ENCODE data around the gene FUBP1. TPM values are rescaled to one million over a fixed set of nuclear protein-coding genes. Genes with fewer than 3 reads are reported as not detected.
"Not testable (repeated sequence)": the region's sequence is repeated elsewhere in the genome, so short reads cannot be mapped to it uniquely, and the experiment has no call there.

Gene FUBP1
- polyA plus RNA-seq, 3 donors: 16.5 to 47.3 (median 16.5) TPM

GRCh38 chr1:78003882-78004718 lies 25.2 kb upstream of the FUBP1 start:
- H3K4me1 Mint-ChIP-seq: peaks cover 14% of the 10 kb centered on the region
- no CpG with 5 or more reads among the region's 8 CpGs for WGBS (ENCODE audit: insufficient coverage)
- no peaks in the 10 kb centered on the region for H3K9me3 ChIP-seq (replicated peaks in 1 of 2; ENCODE audit: control insufficient read depth in 1 of 2, insufficient read depth in 1 of 2, low read length in 2 of 2)

GRCh38 chr1:78003070-78003746 lies 24.3 kb upstream of the FUBP1 start:
- DNase-seq: peak in 2 of 3 donors; percentile 15 to 37
- H3K4me1 Mint-ChIP-seq: peaks cover 14% of the 10 kb centered on the region
- Histone ChIP-seq H2AFZ (ENCODE audit: insufficient read depth, low read depth, low read length, poor library complexity, severe bottlenecking) (peak overlapping the region; percentile 29), H3K27me3 (ENCODE audit: control insufficient read depth in 2 of 2, insufficient read depth in 2 of 2, low read length in 2 of 2) (no peaks in the 10 kb centered on the region), H3K79me2 (ENCODE audit: insufficient read depth, low read length) (peaks cover 10% of the 10 kb centered on the region), H3K4me3 (replicated peaks in 1 of 3; ENCODE audit: low read depth in 2 of 3, low read length in 3 of 3) (peak overlapping the region in 1 of 3 experiments; percentile 83), H3K9ac (ENCODE audit: insufficient read depth, low read length, poor library complexity, severe bottlenecking) (no peak overlapping the region), H4K20me1 (ENCODE audit: insufficient read depth, low read length) (no peaks in the 10 kb centered on the region), H3K4me2 (replicated peaks; ENCODE audit: extremely low read depth, low read length, poor library complexity, severe bottlenecking) (peak overlapping the region; percentile 83), H3K27ac (ENCODE audit: low read depth in 1 of 2, low read length in 2 of 2) (peak overlapping the region in 1 of 2 donors; percentile 95), H3K4me1 (ENCODE audit: control insufficient read depth in 1 of 2, insufficient read depth in 2 of 2, low read length in 2 of 2) (peaks cover 2 to 25% of the 10 kb centered on the region in 2 donors), H3K36me3 (replicated peaks in 1 of 2; ENCODE audit: control insufficient read depth in 1 of 2, insufficient read depth in 2 of 2, low read length in 2 of 2) (no peaks in the 10 kb centered on the region), H3K9me3 (replicated peaks in 1 of 2; ENCODE audit: control insufficient read depth in 1 of 2, insufficient read depth in 1 of 2, low read length in 2 of 2) (no peaks in the 10 kb centered on the region)
- peak overlapping the region; percentile 50 to 69 for H3K4me3 Mint-ChIP-seq
- peaks cover 0 to 1% (median 0%) of the 10 kb centered on the region in 3 donors for H3K27me3 Mint-ChIP-seq (ENCODE audit: low read depth in 3 of 3)
- no peaks in the 10 kb centered on the region for H3K9me3 Mint-ChIP-seq
- TF ChIP-seq, protein P1, sequence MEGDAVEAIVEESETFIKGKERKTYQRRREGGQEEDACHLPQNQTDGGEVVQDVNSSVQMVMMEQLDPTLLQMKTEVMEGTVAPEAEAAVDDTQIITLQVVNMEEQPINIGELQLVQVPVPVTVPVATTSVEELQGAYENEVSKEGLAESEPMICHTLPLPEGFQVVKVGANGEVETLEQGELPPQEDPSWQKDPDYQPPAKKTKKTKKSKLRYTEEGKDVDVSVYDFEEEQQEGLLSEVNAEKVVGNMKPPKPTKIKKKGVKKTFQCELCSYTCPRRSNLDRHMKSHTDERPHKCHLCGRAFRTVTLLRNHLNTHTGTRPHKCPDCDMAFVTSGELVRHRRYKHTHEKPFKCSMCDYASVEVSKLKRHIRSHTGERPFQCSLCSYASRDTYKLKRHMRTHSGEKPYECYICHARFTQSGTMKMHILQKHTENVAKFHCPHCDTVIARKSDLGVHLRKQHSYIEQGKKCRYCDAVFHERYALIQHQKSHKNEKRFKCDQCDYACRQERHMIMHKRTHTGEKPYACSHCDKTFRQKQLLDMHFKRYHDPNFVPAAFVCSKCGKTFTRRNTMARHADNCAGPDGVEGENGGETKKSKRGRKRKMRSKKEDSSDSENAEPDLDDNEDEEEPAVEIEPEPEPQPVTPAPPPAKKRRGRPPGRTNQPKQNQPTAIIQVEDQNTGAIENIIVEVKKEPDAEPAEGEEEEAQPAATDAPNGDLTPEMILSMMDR (IDR thresholded peaks at IDR 0.05): no peak
- peak overlapping the region in 5 of 7 donors; percentile 16 to 67 (median 38) for H3K27ac Mint-ChIP-seq
- no CpG with 5 or more reads among the region's 3 CpGs for WGBS (ENCODE audit: insufficient coverage)
- intact Hi-C loops (cut with micrococcal nuclease): no loop called here
- H3K36me3 Mint-ChIP-seq: peaks cover 0 to 2% of the 10 kb centered on the region in 2 donors

More at GRCh38 chr1:78003882-78004718, 25.2 kb upstream of the FUBP1 start:
- peak overlapping the region; percentile 57 to 95 for H3K27ac ChIP-seq (ENCODE audit: low read depth in 1 of 2, low read length in 2 of 2)
- peaks cover 0 to 2% of the 10 kb centered on the region in 2 donors for H3K36me3 Mint-ChIP-seq
- DNase-seq: peak; percentile 60 to 72 (median 64)
- peaks cover 2 to 25% of the 10 kb centered on the region in 2 donors for H3K4me1 ChIP-seq (ENCODE audit: control insufficient read depth in 1 of 2, insufficient read depth in 2 of 2, low read length in 2 of 2)
- TF ChIP-seq, protein P1 (IDR thresholded peaks at IDR 0.05): no peak
- no peaks in the 10 kb centered on the region for H3K36me3 ChIP-seq (replicated peaks in 1 of 2; ENCODE audit: control insufficient read depth in 1 of 2, insufficient read depth in 2 of 2, low read length in 2 of 2)
- peak overlapping the region; percentile 72 for H2AFZ ChIP-seq (ENCODE audit: insufficient read depth, low read depth, low read length, poor library complexity, severe bottlenecking)
- intact Hi-C loops (cut with micrococcal nuclease): loop anchor here in 1 of 2 donors (2.0 kb wide), 1 partner anchor 25 kb away; the partner anchor contains the start of gene FUBP1
- peak overlapping the region; percentile 57 to 99 (median 83) for H3K4me3 ChIP-seq (replicated peaks in 1 of 3; ENCODE audit: low read depth in 2 of 3, low read length in 3 of 3)
- H3K4me3 Mint-ChIP-seq: peak overlapping the region; percentile 76 to 94
- H3K27ac Mint-ChIP-seq: peak overlapping the region; percentile 96 to 99 (median 97)
- H3K79me2 ChIP-seq (ENCODE audit: insufficient read depth, low read length): peaks cover 10% of the 10 kb centered on the region
- no peaks in the 10 kb centered on the region for H3K27me3 ChIP-seq (ENCODE audit: control insufficient read depth in 2 of 2, insufficient read depth in 2 of 2, low read length in 2 of 2)
- no peaks in the 10 kb centered on the region for H3K9me3 Mint-ChIP-seq
- H3K9ac ChIP-seq (ENCODE audit: insufficient read depth, low read length, poor library complexity, severe bottlenecking): peak overlapping the region; percentile 85
- H4K20me1 ChIP-seq (ENCODE audit: insufficient read depth, low read length): no peaks in the 10 kb centered on the region
- peak overlapping the region; percentile 83 for H3K4me2 ChIP-seq (replicated peaks; ENCODE audit: extremely low read depth, low read length, poor library complexity, severe bottlenecking)
- H3K27me3 Mint-ChIP-seq (ENCODE audit: low read depth in 3 of 3): peaks cover 0 to 1% (median 0%) of the 10 kb centered on the region in 3 donors

GRCh38 chr1:78000536-78000935 lies 21.7 kb upstream of the FUBP1 start:
- H3K27me3 Mint-ChIP-seq (ENCODE audit: low read depth in 3 of 3); H4K20me1 ChIP-seq (ENCODE audit: insufficient read depth, low read length); H3K27ac ChIP-seq (ENCODE audit: low read depth in 1 of 2, low read length in 2 of 2); H3K79me2 ChIP-seq (ENCODE audit: insufficient read depth, low read length); H3K4me2 ChIP-seq (replicated peaks; ENCODE audit: extremely low read depth, low read length, poor library complexity, severe bottlenecking); H3K4me3 Mint-ChIP-seq; H3K9me3 Mint-ChIP-seq; H3K9me3 ChIP-seq (replicated peaks in 1 of 2; ENCODE audit: control insufficient read depth in 1 of 2, insufficient read depth in 1 of 2, low read length in 2 of 2); H2AFZ ChIP-seq (ENCODE audit: insufficient read depth, low read depth, low read length, poor library complexity, severe bottlenecking); H3K27me3 ChIP-seq (ENCODE audit: control insufficient read depth in 2 of 2, insufficient read depth in 2 of 2, low read length in 2 of 2); H3K36me3 Mint-ChIP-seq; H3K27ac Mint-ChIP-seq; intact Hi-C loops (cut with micrococcal nuclease); H3K4me3 ChIP-seq (replicated peaks in 1 of 3; ENCODE audit: low read depth in 2 of 3, low read length in 3 of 3); H3K36me3 ChIP-seq (replicated peaks in 1 of 2; ENCODE audit: control insufficient read depth in 1 of 2, insufficient read depth in 2 of 2, low read length in 2 of 2); DNase-seq; H3K9ac ChIP-seq (ENCODE audit: insufficient read depth, low read length, poor library complexity, severe bottlenecking): not testable (repeated sequence)
- peaks cover 13% of the 10 kb centered on the region for H3K4me1 Mint-ChIP-seq
- 97% methylated on average over 9 of the region's 11 CpGs for WGBS (ENCODE audit: insufficient coverage)
- peaks cover 2 to 13% of the 10 kb centered on the region in 2 donors for H3K4me1 ChIP-seq (ENCODE audit: control insufficient read depth in 1 of 2, insufficient read depth in 2 of 2, low read length in 2 of 2)
